HG03457 (cell line): Measurements from ENCODE around the gene LRGUK.
"Not testable (repeated sequence)": the region's sequence is repeated elsewhere in the genome, so short reads cannot be mapped to it uniquely, and the experiment has no call there.

Source experiments
- ATAC-seq: cut with Tn5 transposase; IDR thresholded peaks from one replicate; pipeline ENCODE4 v1.9.1; 2021; ENCODE audit warnings: moderate number of reproducible peaks; ENCODE audit not compliant: unreplicated experiment

Gene LRGUK

DNA sequence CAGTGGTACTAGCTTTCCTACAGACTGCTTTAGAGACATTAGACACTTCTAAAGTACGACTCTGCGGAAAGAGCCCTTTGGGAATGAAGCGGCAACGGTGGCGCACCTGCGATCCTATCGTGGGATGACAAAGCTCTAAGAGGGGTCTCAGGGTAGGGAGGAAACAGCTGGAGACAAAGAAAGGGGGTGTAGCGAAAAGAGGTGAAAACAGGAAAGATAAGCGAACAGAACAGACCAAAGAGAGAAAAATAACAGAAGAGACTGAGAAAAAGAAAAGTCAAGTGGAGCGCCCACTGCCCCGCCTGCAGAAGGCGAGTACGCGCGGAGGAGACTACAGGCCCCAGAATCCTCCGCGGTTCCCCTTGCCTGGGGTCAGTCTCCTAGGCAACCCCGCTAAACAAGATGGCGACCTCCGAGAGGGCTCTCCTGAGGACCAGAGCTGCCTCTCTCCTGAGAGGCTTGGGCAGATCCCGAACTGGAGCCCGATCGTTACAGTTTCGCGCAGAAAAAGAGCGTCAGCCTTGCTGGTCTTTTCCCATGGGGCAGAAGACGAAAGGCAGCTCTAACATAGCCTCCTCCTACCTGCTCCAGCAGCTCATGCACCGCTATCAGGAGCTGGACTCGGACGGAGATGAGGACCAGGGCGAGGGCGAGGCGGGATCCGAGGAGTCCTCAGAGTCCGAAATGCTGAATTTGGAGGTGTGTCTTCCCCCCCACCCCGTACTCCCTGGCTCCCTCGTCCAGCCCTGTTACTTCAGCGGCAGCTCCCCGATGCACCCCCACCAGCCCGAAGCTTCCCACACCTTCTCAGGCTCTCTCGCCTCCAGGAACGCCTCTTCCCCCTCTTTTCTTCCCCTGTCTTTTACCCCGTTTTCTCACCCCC, at the start of gene LRGUK:
TSS of gene LRGUK (plus strand) at position 375 of the 883 bp plus-strand sequence. CDS start at position 403, 28 bp downstream.
- peak; percentile 100 for ATAC-seq

GRCh38 chr7:134077560-134077959, 49.6 kb upstream of the LRGUK start:
- ATAC-seq, result not testable (repeated sequence)

DNA sequence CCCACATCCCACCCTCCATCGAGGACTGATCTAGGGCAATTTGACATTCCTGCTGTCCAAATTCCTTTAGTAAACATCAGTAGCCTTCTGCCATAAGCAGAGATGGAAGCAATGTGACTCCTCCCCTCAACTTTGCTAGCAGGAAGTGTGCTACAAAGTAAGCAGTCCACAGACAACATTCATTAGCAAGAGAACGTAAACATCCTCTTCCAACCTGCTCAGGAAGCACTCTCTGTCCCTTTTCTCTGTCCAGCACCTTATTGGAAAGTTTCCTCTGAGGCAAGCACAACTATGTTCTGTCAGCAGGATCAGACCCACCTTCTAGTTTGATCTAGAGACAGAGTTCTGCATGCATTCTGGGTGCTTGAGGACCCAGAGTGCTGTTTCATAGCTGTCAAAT, 48.1 kb upstream of the LRGUK start:
- ATAC-seq, result no peak

- ATAC-seq, result no peak
Measured at GRCh38 chr7:134081695-134082094, 45.4 kb upstream of the LRGUK start.

DNA sequence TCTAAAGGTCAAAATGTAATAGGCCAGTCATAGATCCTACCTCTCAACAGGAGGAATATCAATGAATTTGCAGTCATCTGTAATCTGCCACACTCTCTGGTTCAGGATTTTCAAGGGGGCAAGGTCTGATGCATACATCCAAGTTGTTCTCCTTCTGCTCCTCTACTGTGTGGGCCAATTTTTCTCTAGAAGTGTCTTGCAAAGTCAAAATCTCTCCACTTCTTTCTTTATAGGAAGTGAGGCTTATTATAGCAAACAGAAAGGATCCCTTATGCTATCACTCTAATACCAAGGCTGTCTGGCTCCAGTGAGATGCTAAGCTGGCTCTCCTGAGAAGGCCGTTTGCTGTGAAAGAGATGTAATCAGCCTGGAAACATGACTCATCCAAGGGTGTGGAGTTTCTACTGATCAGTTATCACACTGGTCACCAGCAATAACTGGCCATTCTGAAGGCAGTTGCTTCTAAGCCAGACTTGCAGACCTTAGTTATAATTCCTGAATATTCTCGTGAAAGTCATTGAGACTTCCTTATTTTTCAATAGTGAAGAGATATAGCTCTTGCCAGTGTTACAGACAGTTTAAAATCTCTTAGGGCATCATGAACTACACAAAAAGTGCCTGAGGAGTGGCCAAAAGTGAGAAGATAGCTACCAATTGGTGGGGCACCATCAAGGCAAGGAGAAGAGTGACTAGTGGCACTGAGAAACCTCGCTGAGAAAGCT, 43.2 kb upstream of the LRGUK start:
- ATAC-seq, result no peak

GRCh38 chr7:134084488-134085144, 42.5 kb upstream of the LRGUK start:
- ATAC-seq, result no peak

- no peak for ATAC-seq
Measured at GRCh38 chr7:134085311-134085710, 41.8 kb upstream of the LRGUK start.

DNA sequence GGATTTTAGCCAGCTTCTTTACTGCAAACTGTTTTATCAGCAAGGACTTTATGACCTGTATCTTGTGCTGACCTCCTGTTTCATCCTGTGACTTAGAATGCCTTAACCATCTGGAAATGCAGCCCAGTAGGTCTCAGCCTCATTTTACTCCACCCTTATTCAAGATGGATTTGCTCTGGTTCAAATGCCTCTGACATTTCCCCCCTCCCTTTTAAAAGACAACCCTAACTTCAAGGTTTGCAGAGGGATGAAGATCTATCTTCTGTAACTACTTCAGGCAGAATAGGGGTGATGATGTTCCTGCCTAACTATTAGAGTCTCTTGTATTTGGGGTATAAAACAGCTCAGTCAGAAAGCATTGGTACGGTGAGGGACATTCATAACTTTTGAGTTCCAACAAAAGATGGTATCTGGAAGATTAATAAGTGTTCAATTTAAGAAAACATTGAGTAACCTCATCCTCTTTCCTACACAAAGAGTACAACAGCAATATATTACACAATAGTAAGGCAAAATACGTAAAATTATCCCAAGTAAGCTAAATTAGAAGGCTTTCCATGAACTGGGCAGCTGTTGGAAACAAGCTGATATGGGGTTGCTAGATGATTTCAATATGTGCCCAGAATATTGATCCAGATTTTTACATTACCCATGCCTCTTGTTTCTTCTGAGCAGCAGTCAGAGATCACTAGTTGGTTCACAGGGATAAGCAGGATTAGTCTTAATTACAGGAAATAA, 40.0 kb upstream of the LRGUK start:
- no peak for ATAC-seq

DNA sequence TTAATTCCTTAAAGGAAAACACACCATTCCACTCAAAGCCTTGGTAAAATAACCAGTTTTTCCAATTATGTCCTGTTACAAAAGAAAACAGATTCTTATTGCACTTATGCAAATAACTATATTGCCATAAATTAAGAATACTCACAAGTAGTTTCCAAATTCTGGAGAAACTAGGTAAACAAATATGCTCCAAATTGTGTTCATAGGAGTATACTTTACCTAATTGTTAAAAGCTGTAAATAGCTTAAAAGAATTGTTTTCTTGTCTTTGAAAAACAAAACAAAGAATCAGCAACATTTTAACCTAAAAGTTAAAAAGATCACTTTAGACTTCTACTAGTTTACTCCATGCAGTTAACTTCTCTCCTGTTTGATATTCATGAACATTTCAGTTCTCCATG, 38.9 kb upstream of the LRGUK start:
- ATAC-seq, result no peak

GRCh38 chr7:134089446-134089845, 37.7 kb upstream of the LRGUK start:
- no peak for ATAC-seq

- ATAC-seq, result no peak
Measured at GRCh38 chr7:134098072-134098471, 29.1 kb upstream of the LRGUK start.

DNA sequence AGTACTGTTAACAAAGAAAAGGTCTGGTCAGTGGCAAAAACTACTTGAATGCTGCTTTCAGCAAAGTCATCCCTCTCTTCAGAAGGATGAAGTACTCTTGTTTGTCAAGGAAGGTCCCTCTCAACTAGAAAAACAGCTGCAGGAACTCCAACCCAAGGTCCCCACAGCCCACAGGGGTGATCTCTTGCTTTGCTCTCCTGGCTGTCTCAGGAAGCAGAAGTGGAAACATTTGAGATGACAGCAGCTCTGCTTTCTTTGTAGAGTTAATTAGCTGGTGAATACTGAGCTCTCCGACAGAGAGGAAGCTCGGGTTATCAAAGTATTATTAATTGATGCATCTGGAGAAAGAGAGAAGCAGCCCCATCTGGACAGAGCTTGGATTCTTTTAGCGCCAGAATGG, 25.4 kb upstream of the LRGUK start:
- ATAC-seq, result no peak

- no peak for ATAC-seq
Measured at GRCh38 chr7:134104166-134104565, 23.0 kb upstream of the LRGUK start.

DNA sequence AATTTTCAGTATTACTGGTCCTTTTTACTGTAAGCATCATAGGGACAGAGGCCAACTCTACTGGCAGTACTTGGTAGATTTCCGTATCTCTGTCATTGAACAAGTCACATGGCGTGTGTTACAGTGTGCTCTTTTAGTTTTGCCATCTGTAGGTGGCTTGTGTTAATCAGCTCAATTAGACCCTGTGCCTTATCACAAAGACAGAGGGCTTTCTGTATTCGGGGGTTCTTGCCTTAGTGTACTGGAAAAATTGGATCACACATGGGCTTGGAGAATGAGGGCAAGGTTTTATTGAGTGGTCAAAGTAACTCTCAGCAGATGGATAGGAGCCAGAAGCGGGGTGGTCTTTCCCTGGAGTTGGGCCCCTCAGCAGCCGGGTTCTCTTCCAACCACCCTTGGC, 21.3 kb upstream of the LRGUK start:
- no peak for ATAC-seq

GRCh38 chr7:134108802-134109201, 18.3 kb upstream of the LRGUK start:
- ATAC-seq, result no peak

DNA sequence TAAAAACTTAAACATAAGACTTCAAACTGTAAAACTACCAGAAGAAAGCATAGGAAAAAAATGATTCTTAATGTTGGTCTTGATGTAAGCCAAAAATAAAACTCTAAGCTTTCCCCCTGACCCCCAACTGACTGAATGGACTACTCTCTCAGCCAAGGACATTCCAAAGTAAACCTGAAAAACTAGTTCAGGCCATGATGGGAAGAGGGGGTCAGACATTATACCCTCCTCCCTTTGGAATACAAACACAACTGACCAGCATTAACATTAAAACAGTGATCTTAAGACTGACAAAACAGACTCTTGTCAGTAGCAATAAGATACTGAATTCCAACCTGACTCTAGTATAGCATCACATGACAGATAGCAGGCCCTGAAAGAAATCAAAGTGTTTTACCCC, 13.5 kb upstream of the LRGUK start:
- no peak for ATAC-seq

DNA sequence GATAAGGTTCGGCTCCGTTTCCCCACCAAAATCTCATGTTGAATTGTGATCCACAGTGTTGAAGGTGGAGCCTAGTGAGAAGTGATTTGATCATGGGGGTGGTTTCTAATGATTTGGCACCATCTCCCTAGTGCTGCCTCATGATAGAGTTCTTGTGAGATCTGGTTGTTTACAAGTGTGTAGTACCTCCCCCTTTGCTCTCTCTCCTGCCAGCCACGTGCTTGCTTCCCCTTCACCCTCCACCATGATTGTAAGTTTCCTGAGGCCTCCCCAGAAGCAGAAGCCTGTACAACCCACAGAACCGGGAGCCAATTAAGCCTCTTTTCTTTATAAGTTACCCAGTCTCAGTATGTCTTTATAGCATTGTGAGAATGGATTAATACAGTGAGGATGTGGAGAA, 12.1 kb upstream of the LRGUK start:
- no peak for ATAC-seq

DNA sequence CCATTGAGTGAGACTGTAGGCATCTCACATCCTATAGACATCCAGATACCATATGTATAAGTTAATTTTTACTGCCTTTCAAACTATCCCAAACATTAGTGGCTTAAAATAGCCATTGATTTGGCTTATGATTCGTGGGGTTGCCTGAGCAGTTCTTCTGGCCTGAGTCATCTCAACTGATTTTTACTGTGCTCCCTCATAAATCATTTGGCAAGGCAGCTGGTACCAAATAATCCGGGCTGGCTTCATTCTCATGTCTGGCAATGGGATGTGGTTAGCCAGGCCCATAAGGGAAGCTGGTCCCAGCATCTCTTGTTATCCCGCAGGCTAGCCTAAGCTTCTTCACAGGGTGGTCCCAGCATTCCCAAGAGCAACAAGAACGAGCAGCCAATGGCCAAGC, 6.7 kb upstream of the LRGUK start:
- no peak for ATAC-seq

DNA sequence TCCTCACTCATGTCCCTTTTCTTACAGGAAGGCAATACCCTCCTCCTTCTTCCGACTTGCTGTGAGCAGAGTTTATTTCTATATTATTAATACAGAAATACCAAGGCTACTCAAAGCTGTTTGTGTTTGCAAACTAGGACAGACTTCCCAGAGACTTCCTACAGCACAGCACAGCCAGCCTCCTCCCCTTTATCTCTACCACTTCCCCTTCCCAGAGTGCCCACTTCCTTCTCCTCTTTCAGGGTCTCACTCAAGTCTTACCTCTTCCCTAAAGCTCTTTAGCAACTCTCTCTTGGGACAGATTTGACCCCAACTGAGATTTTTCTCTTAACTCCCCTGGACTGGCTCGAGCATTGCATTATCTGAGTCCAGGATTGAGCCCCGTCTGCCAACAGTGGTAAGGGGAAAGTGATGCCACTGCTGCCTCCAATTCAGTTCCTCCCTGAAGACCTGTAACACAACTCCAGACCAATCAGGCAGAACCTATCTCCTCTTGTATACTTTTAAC, 5.5 kb upstream of the LRGUK start:
- ATAC-seq, result no peak

GRCh38 chr7:134122980-134123379, 4.2 kb upstream of the LRGUK start:
- ATAC-seq, result no peak

- ATAC-seq, result no peak
Measured at GRCh38 chr7:134126146-134126545, 994 bp upstream of the LRGUK start.
